CD14-positive monocyte (primary cell): ENCODE measurements around the gene MED13L. TPM values are rescaled to one million over a fixed set of nuclear protein-coding genes. Genes with fewer than 3 reads are reported as not detected.

ENCODE experiments used
- DNase-seq, 3 donors: peaks; one replicate each; pipeline ENCODE4 v3.0.0-alpha.2; 2011 to 2022
- H2AFZ ChIP-seq: 2 replicates; pipeline ENCODE4 v1.6.0; 2012; ENCODE audit warnings: mild to moderate bottlenecking, low read depth, low read length, inconsistent platforms; ENCODE audit not compliant: insufficient read depth, poor library complexity, severe bottlenecking
- H3K27ac ChIP-seq, 2 donors: 1 replicate in 1 of 2; 2 replicates in 1 of 2; pipeline ENCODE4 v1.5.1; 2012 to 2013; ENCODE audit warnings: low read length in 2 of 2, control low read depth in 1 of 2, inconsistent platforms in 1 of 2, low read depth in 1 of 2, mild to moderate bottlenecking in 1 of 2
- H3K27me3 ChIP-seq, 2 donors: one replicate each; pipeline versions ENCODE4 v1.6.0 to v1.6.1; 2011 to 2013; ENCODE audit warnings: low read length in 2 of 2; ENCODE audit not compliant: control insufficient read depth in 2 of 2, insufficient read depth in 2 of 2
- H3K36me3 ChIP-seq, 2 donors: replicated peaks in 1 of 2; 1 replicate in 1 of 2; 2 replicates in 1 of 2; pipeline versions ENCODE4 v1.5.1 to v1.6.1; 2012 to 2013; ENCODE audit warnings: low read length in 2 of 2, control low read depth in 1 of 2, inconsistent platforms in 1 of 2, mild to moderate bottlenecking in 1 of 2; ENCODE audit not compliant: insufficient read depth in 2 of 2, control insufficient read depth in 1 of 2
- H3K4me1 ChIP-seq, 2 donors: 1 replicate in 1 of 2; 2 replicates in 1 of 2; pipeline versions ENCODE4 v1.5.1 to v1.6.1; 2012 to 2013; ENCODE audit warnings: low read length in 2 of 2, control low read depth in 1 of 2, inconsistent platforms in 1 of 2, mild to moderate bottlenecking in 1 of 2, moderate library complexity in 1 of 2; ENCODE audit not compliant: insufficient read depth in 2 of 2, control insufficient read depth in 1 of 2
- H3K4me2 ChIP-seq: replicated peaks from 2 replicates; pipeline ENCODE3; 2012; ENCODE audit warnings: low read length, moderate library complexity, mild to moderate bottlenecking; ENCODE audit not compliant: poor library complexity, severe bottlenecking; ENCODE audit errors: extremely low read depth
- H3K4me3 ChIP-seq, 3 experiments: fragments of 200-600 bp in 1 of 3; sonication (generic) in 1 of 3; replicated peaks in 1 of 3; 1 replicate in 2 of 3; 2 replicates in 1 of 3; pipeline ENCODE4 v1.5.1; 2011 to 2013; ENCODE audit warnings: low read length in 3 of 3, mild to moderate bottlenecking in 3 of 3, control low read depth in 2 of 3, low read depth in 2 of 3, inconsistent platforms in 1 of 3, moderate library complexity in 1 of 3
- H3K79me2 ChIP-seq: 2 replicates; pipeline ENCODE4 v1.6.0; 2012; ENCODE audit warnings: mild to moderate bottlenecking, control low read depth, inconsistent platforms, low read length, moderate library complexity; ENCODE audit not compliant: insufficient read depth
- H3K9ac ChIP-seq: 2 replicates; pipeline ENCODE4 v1.6.0; 2017; ENCODE audit warnings: low read length, mild to moderate bottlenecking; ENCODE audit not compliant: insufficient read depth, poor library complexity, severe bottlenecking
- H3K9me3 ChIP-seq, 2 donors: replicated peaks in 1 of 2; 1 replicate in 1 of 2; 2 replicates in 1 of 2; pipeline versions ENCODE4 v1.5.1 to v1.6.1; 2012 to 2013; ENCODE audit warnings: low read length in 2 of 2, control low read depth in 1 of 2; ENCODE audit not compliant: control insufficient read depth in 1 of 2, insufficient read depth in 1 of 2
- H4K20me1 ChIP-seq: 2 replicates; pipeline ENCODE4 v1.6.0; 2012; ENCODE audit warnings: mild to moderate bottlenecking, low read length, control low read depth, moderate library complexity; ENCODE audit not compliant: insufficient read depth
- H3K27ac Mint-ChIP-seq, 7 donors: one replicate each; pipeline ENCODE4 v1.8.0; 2020; ENCODE audit warnings: mild to moderate bottlenecking in 7 of 7, mixed read lengths in 7 of 7, moderate library complexity in 6 of 7, inconsistent platforms in 2 of 7
- H3K27me3 Mint-ChIP-seq, 3 donors: one replicate each; pipeline ENCODE4 v1.8.0; 2021 to 2022; ENCODE audit warnings: low read depth in 3 of 3, mild to moderate bottlenecking in 3 of 3, mixed read lengths in 3 of 3, moderate library complexity in 3 of 3, inconsistent platforms in 1 of 3
- H3K36me3 Mint-ChIP-seq, 2 donors: one replicate each; pipeline ENCODE4 v1.8.0; 2020; ENCODE audit warnings: mixed read lengths in 2 of 2, inconsistent platforms in 1 of 2, mild to moderate bottlenecking in 1 of 2
- H3K4me1 Mint-ChIP-seq: one replicate; pipeline ENCODE4 v1.8.0; 2020; ENCODE audit warnings: mild to moderate bottlenecking, mixed read lengths
- H3K4me3 Mint-ChIP-seq, 2 donors: one replicate each; pipeline ENCODE4 v1.8.0; 2020; ENCODE audit warnings: mild to moderate bottlenecking in 2 of 2, mixed read lengths in 2 of 2, moderate library complexity in 1 of 2
- H3K9me3 Mint-ChIP-seq, 7 donors: one replicate each; pipeline ENCODE4 v1.8.0; 2020 to 2022; ENCODE audit warnings: mixed read lengths in 7 of 7, mild to moderate bottlenecking in 6 of 7, moderate library complexity in 6 of 7, inconsistent platforms in 2 of 7
- WGBS: methylation state at CpG from one replicate; pipeline ENCODE4 v1.1.5; 2013; ENCODE audit warnings: missing lambda C conversion rate; ENCODE audit not compliant: insufficient coverage; 5-methylcytosine and 5-hydroxymethylcytosine counted together
- intact Hi-C, 2 donors: fragments of 100-400 bp; cut with micrococcal nuclease; formaldehyde crosslinking; loops; one replicate each; pipeline versions ENCODE4 v1.15.0 to v1.15.1; 2023
- polyA plus RNA-seq, 3 donors: library from polyadenylated mRNA; depleted of rRNA in 1 of 3; unstranded in 2 of 3; stranded (reverse) in 1 of 3; fragments of 300-500 nt in 2 of 3; fragments of >200 nt in 1 of 3; fragmentation: Illumina TruSeq in 2 of 3; gene quantifications; 1 replicate in 2 of 3; 2 replicates in 1 of 3; pipeline ENCODE4 v1.2.3, GENCODE V29; 2012 to 2021
- TF ChIP-seq, protein P1 (sequence below): fragments of 200-600 bp; IDR thresholded peaks from one replicate; pipeline ENCODE4 v1.8.0; 2022; ENCODE audit warnings: antibody characterized with exemption, mild to moderate bottlenecking

Gene MED13L
- polyA plus RNA-seq, 3 donors, result 4.4 to 42.0 (median 7.5) TPM

DNA sequence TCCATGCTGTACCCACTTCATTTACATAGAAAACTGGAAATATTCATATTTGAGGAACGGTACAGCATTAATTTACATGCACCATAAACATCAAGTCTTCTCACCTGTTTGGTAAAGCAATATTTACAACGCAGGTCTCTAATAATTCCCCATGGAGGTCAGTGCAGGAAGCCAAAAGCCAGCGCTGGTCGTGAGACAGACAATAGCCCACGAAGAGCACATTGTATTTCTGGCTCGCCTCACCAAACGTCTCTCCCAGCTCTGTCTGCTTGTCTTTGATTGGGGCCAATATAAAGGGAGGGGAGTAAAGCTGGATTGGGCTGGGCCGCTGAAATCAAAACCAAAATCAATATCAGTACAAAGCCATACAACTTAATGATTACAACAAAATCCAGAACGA, 302.1 kb downstream of the MED13L start:
- no peak overlapping the region for H3K4me2 ChIP-seq
- no peaks in the 10 kb centered on the region for H3K79me2 ChIP-seq
- no peak overlapping the region for H3K27ac Mint-ChIP-seq
- TF ChIP-seq, protein P1, sequence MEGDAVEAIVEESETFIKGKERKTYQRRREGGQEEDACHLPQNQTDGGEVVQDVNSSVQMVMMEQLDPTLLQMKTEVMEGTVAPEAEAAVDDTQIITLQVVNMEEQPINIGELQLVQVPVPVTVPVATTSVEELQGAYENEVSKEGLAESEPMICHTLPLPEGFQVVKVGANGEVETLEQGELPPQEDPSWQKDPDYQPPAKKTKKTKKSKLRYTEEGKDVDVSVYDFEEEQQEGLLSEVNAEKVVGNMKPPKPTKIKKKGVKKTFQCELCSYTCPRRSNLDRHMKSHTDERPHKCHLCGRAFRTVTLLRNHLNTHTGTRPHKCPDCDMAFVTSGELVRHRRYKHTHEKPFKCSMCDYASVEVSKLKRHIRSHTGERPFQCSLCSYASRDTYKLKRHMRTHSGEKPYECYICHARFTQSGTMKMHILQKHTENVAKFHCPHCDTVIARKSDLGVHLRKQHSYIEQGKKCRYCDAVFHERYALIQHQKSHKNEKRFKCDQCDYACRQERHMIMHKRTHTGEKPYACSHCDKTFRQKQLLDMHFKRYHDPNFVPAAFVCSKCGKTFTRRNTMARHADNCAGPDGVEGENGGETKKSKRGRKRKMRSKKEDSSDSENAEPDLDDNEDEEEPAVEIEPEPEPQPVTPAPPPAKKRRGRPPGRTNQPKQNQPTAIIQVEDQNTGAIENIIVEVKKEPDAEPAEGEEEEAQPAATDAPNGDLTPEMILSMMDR, result no peak
- no peaks in the 10 kb centered on the region for H3K4me1 Mint-ChIP-seq
- H2AFZ ChIP-seq, result no peak overlapping the region
- 100% methylated on average over 2 of the region's 9 CpGs for WGBS
- no peaks in the 10 kb centered on the region for H3K27me3 Mint-ChIP-seq
- no peak overlapping the region for H3K4me3 ChIP-seq
- DNase-seq, result no peak
- H3K36me3 ChIP-seq, result peaks cover 94 to 100% of the 10 kb centered on the region in 2 donors
- no peak overlapping the region for H3K9ac ChIP-seq
- intact Hi-C loops, result no loop called here
- no peak overlapping the region for H3K4me3 Mint-ChIP-seq
- no peaks in the 10 kb centered on the region for H3K9me3 ChIP-seq
- H3K36me3 Mint-ChIP-seq, result peaks cover 81 to 90% of the 10 kb centered on the region in 2 donors
- H3K4me1 ChIP-seq, result no peaks in the 10 kb centered on the region
- H3K27ac ChIP-seq, result no peak overlapping the region
- no peaks in the 10 kb centered on the region for H3K9me3 Mint-ChIP-seq
- H3K27me3 ChIP-seq, result no peaks in the 10 kb centered on the region
- peaks cover 31% of the 10 kb centered on the region for H4K20me1 ChIP-seq

DNA sequence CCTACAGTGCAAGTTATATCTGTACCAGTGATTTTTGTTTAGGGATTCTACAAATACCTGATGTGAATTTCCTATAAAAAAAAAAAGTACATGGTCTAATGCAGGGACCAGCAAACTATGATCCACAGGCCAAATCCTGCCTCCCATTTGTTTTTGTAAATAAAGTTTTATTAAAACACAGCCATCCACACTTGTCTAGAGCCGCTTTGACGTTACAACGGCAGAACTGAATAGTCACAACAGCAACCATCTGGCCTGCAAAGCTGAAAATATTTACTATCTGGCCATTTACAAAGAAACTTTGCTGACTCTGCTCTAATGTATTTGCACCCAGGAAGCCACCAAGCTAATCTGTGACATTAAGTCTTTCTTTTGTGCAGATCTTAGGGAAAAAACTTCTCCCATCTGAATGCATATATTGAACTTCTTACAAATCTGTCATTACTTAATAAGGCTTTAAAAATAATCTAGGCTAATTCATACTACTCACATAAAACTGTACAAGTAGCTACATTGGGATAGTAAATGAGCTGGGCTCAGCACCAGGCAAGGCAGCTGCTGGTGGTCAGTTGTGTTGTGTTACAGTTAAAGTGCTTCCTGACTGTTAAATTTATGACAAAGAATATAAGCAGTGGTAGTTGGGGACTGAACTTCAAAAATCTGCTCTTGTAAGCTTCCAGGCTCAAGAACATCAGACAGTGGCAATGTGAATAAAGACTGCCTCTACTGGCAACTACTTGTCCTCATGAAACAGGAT, 303.3 kb downstream of the MED13L start:
- Mint-ChIP-seq H3K4me3 (no peak overlapping the region), H3K9me3 (no peaks in the 10 kb centered on the region), H3K4me1 (no peaks in the 10 kb centered on the region), H3K27me3 (no peaks in the 10 kb centered on the region), H3K27ac (peak overlapping the region in 1 of 7 donors; percentile 46), H3K36me3 (peaks cover 82 to 88% of the 10 kb centered on the region in 2 donors)
- Histone ChIP-seq H3K9ac (no peak overlapping the region), H4K20me1 (peaks cover 34% of the 10 kb centered on the region), H3K4me3 (no peak overlapping the region), H3K36me3 (peaks cover 93 to 100% of the 10 kb centered on the region in 2 donors), H3K9me3 (no peaks in the 10 kb centered on the region), H3K79me2 (no peaks in the 10 kb centered on the region), H3K4me2 (no peak overlapping the region), H3K4me1 (no peaks in the 10 kb centered on the region), H2AFZ (no peak overlapping the region), H3K27me3 (no peaks in the 10 kb centered on the region), H3K27ac (no peak overlapping the region)
- DNase-seq, result no peak
- whole genome bisulfite sequencing, result no CpG with 5 or more reads among the region's 3 CpGs
- intact Hi-C loops, result no loop called here
- TF ChIP-seq, protein P1, result no peak
